Smooth muscle cell (in vitro differentiated cells): ENCODE measurements around the gene RAD1. TPM values are rescaled to one million over a fixed set of nuclear protein-coding genes. Genes with fewer than 3 reads are reported as not detected.

ENCODE experiments used
- DNase-seq: peaks from one replicate; lab custom pipeline; 2025; ENCODE audit not compliant: unreplicated experiment; lab: John Stamatoyannopoulos, UW
- H2AFZ ChIP-seq: fragments of 200-600 bp; sonication (generic); 2 replicates; pipeline ENCODE4 v1.6.0; 2016; ENCODE audit warnings: antibody characterized with exemption, low read depth, mild to moderate bottlenecking
- H3F3A ChIP-seq: fragments of 200-600 bp; sonication (generic); 2 replicates; pipeline ENCODE4 v1.6.0; 2017; ENCODE audit warnings: antibody characterized with exemption, low read depth
- H3K27ac ChIP-seq: fragments of 200-600 bp; sonication (generic); 2 replicates; pipeline ENCODE4 v1.5.1; 2016; ENCODE audit warnings: low read depth, mild to moderate bottlenecking
- H3K27me3 ChIP-seq: fragments of 200-600 bp; sonication (generic); 2 replicates; pipeline ENCODE4 v1.6.1; 2016; ENCODE audit warnings: low read depth, mild to moderate bottlenecking
- H3K36me3 ChIP-seq: fragments of 200-600 bp; sonication (generic); 2 replicates; pipeline ENCODE4 v1.5.1; 2016; ENCODE audit warnings: low read depth
- H3K4me1 ChIP-seq: fragments of 200-600 bp; sonication (generic); 2 replicates; pipeline ENCODE4 v1.5.1; 2016; ENCODE audit warnings: low read depth
- H3K4me2 ChIP-seq: fragments of 200-600 bp; sonication (generic); 2 replicates; pipeline ENCODE4 v1.6.0; 2016; ENCODE audit warnings: mild to moderate bottlenecking
- H3K4me3 ChIP-seq: fragments of 200-600 bp; sonication (generic); 2 replicates; pipeline ENCODE4 v1.5.1; 2016; ENCODE audit warnings: mild to moderate bottlenecking
- H3K79me2 ChIP-seq: fragments of 200-600 bp; sonication (generic); 2 replicates; pipeline ENCODE4 v1.6.0; 2016; ENCODE audit warnings: low read depth, mild to moderate bottlenecking
- H3K9ac ChIP-seq: fragments of 200-600 bp; sonication (generic); 2 replicates; pipeline ENCODE4 v1.6.0; 2016; ENCODE audit warnings: low read depth
- H3K9me3 ChIP-seq: fragments of 200-600 bp; sonication (generic); replicated peaks from 2 replicates; pipeline ENCODE4 v1.5.1; 2016; ENCODE audit warnings: low read depth
- H4K20me1 ChIP-seq: fragments of 200-600 bp; sonication (generic); 2 replicates; pipeline ENCODE4 v1.6.0; 2016; ENCODE audit warnings: low read depth
- CTCF ChIP-seq: fragments of 200-600 bp; sonication (generic); IDR thresholded peaks from 2 replicates; pipeline ENCODE4 v1.5.1; 2017; ENCODE audit warnings: borderline replicate concordance, mild to moderate bottlenecking, antibody characterized with exemption; ENCODE audit not compliant: insufficient read depth, poor library complexity, severe bottlenecking
- WGBS: methylation state at CpG from one replicate; pipeline ENCODE4 v1.1.7; 2016; ENCODE audit warnings: low lambda C conversion rate; 5-methylcytosine and 5-hydroxymethylcytosine counted together
- polyA plus RNA-seq: library from polyadenylated mRNA; unstranded; fragments of >200 nt; fragmentation: Nextera tagmentation; extraction: Ambion mirVana; gene quantifications from 2 replicates; pipeline ENCODE4 v1.2.1, GENCODE V29; 2016
- total RNA-seq: library from RNA; depleted of rRNA; stranded (reverse); fragments of >200 nt; gene quantifications from 2 replicates; pipeline ENCODE4 v1.2.3, GENCODE V29; 2014

The RAD1 gene
- total and polyA plus RNA-seq, 2 experiments from 2014 or later, result 14.5 to 26.4 TPM

- Histone ChIP-seq H3K27ac (no peak overlapping the region), H3K4me2 (no peak overlapping the region), H4K20me1 (no peaks in the 10 kb centered on the region), H3K79me2 (no peaks in the 10 kb centered on the region), H3K36me3 (no peaks in the 10 kb centered on the region), H2AFZ (no peak overlapping the region), H3F3A (no peaks in the 10 kb centered on the region), H3K9me3 (no peaks in the 10 kb centered on the region), H3K4me1 (no peaks in the 10 kb centered on the region), H3K27me3 (no peaks in the 10 kb centered on the region), H3K9ac (no peak overlapping the region), H3K4me3 (no peak overlapping the region)
- no peak for DNase-seq
- 65% methylated on average over 2 of the region's 2 CpGs for WGBS
- no peak for TF ChIP-seq CTCF
These were observed 56.5 kb downstream of the RAD1 start for GRCh38 chr5:34858790-34859189.

GRCh38 chr5:34857894-34858293 lies 57.4 kb downstream of the RAD1 start:
- 94% methylated on average over 1 of the region's 1 CpG for WGBS
- H3K9ac ChIP-seq, result no peak overlapping the region
- H3K4me1 ChIP-seq, result no peaks in the 10 kb centered on the region

GRCh38 chr5:34857161-34857560 lies 58.1 kb downstream of the RAD1 start:
- no peak for TF ChIP-seq CTCF
- no peak for DNase-seq
- Histone ChIP-seq H4K20me1 (no peaks in the 10 kb centered on the region), H3K27ac (no peak overlapping the region), H3K9ac (no peak overlapping the region), H3F3A (no peaks in the 10 kb centered on the region), H3K79me2 (no peaks in the 10 kb centered on the region), H3K27me3 (no peaks in the 10 kb centered on the region), H3K4me2 (no peak overlapping the region), H3K9me3 (no peaks in the 10 kb centered on the region), H3K4me3 (no peak overlapping the region), H3K4me1 (no peaks in the 10 kb centered on the region), H3K36me3 (no peaks in the 10 kb centered on the region), H2AFZ (no peak overlapping the region)
- WGBS, result 96% methylated on average over 3 of the region's 3 CpGs

More at GRCh38 chr5:34857894-34858293, 57.4 kb downstream of the RAD1 start:
- H3K4me2 ChIP-seq, result no peak overlapping the region
- no peaks in the 10 kb centered on the region for H3F3A ChIP-seq
- no peaks in the 10 kb centered on the region for H3K9me3 ChIP-seq
- no peaks in the 10 kb centered on the region for H3K36me3 ChIP-seq
- no peak for TF ChIP-seq CTCF
- no peak overlapping the region for H3K27ac ChIP-seq
- no peak overlapping the region for H3K4me3 ChIP-seq
- DNase-seq, result no peak
- H3K79me2 ChIP-seq, result no peaks in the 10 kb centered on the region
- no peak overlapping the region for H2AFZ ChIP-seq
- no peaks in the 10 kb centered on the region for H3K27me3 ChIP-seq
- H4K20me1 ChIP-seq, result no peaks in the 10 kb centered on the region

Other genes starting within 250 kb of the RAD1 start
- 0.04 and 1.3 TPM in 2 replicates for gene TTC23L, start 76.3 kb downstream of the RAD1 start, total RNA-seq
- 0.08 and 1.1 TPM in 2 replicates for gene TTC23L, start 76.3 kb downstream of the RAD1 start, polyA plus RNA-seq
- 38.1 and 39.6 TPM in 2 replicates for gene BRIX1, start 207 bp upstream of the RAD1 start, total RNA-seq
- gene BRIX1, start 207 bp upstream of the RAD1 start, polyA plus RNA-seq, result 25.8 and 34.8 TPM in 2 replicates
- 24.1 and 27.9 TPM in 2 replicates for gene DNAJC21, start 14.1 kb upstream of the RAD1 start, total RNA-seq
- 21.8 and 29.1 TPM in 2 replicates for gene DNAJC21, start 14.1 kb upstream of the RAD1 start, polyA plus RNA-seq
- gene AGXT2, start 132.4 kb upstream of the RAD1 start, total RNA-seq, result not detected in 2 replicates
- not detected in 2 replicates for gene AGXT2, start 132.4 kb upstream of the RAD1 start, polyA plus RNA-seq